ENCODE measurements around the gene NDNF. TPM values are rescaled to one million over a fixed set of nuclear protein-coding genes. Genes with fewer than 3 reads are reported as not detected.

The NDNF gene
- polyA plus RNA-seq, 3 donors, result not detected

GRCh38 chr4:120991885-120992284 lies 80.5 kb downstream of the NDNF start:
- Mint-ChIP-seq H3K27ac (no peak overlapping the region), H3K4me1 (no peaks in the 10 kb centered on the region), H3K36me3 (no peaks in the 10 kb centered on the region), H3K9me3 (peaks cover 0 to 6% (median 5%) of the 10 kb centered on the region in 7 donors), H3K4me3 (no peak overlapping the region), H3K27me3 (ENCODE audit: low read depth in 3 of 3) (peaks cover 0 to 12% (median 5%) of the 10 kb centered on the region in 3 donors)
- H3K79me2 ChIP-seq (ENCODE audit: insufficient read depth, low read length), result no peaks in the 10 kb centered on the region
- H3K27ac ChIP-seq (ENCODE audit: low read depth in 1 of 2, low read length in 2 of 2), result no peak overlapping the region
- H3K4me2 ChIP-seq (replicated peaks; ENCODE audit: extremely low read depth, low read length, poor library complexity, severe bottlenecking), result no peak overlapping the region
- no peaks in the 10 kb centered on the region for H4K20me1 ChIP-seq (ENCODE audit: insufficient read depth, low read length)
- intact Hi-C loops (cut with micrococcal nuclease), result no loop called here
- H3K9me3 ChIP-seq (replicated peaks in 1 of 2; ENCODE audit: control insufficient read depth in 1 of 2, insufficient read depth in 1 of 2, low read length in 2 of 2), result no peaks in the 10 kb centered on the region
- DNase-seq, result no peak
- H3K4me3 ChIP-seq (replicated peaks in 1 of 3; ENCODE audit: low read depth in 2 of 3, low read length in 3 of 3), result no peak overlapping the region
- no peaks in the 10 kb centered on the region for H3K4me1 ChIP-seq (ENCODE audit: control insufficient read depth in 1 of 2, insufficient read depth in 2 of 2, low read length in 2 of 2)
- no peak overlapping the region for H2AFZ ChIP-seq (ENCODE audit: insufficient read depth, low read depth, low read length, poor library complexity, severe bottlenecking)
- TF ChIP-seq CTCF (IDR thresholded peaks at IDR 0.05), result no peak
- no peak overlapping the region for H3K9ac ChIP-seq (ENCODE audit: insufficient read depth, low read length, poor library complexity, severe bottlenecking)
- no peaks in the 10 kb centered on the region for H3K36me3 ChIP-seq (replicated peaks in 1 of 2; ENCODE audit: control insufficient read depth in 1 of 2, insufficient read depth in 2 of 2, low read length in 2 of 2)
- H3K27me3 ChIP-seq (ENCODE audit: control insufficient read depth in 2 of 2, insufficient read depth in 2 of 2, low read length in 2 of 2), result no peaks in the 10 kb centered on the region
- WGBS (ENCODE audit: insufficient coverage), result no CpG with 5 or more reads among the region's 2 CpGs

- Histone ChIP-seq H2AFZ (ENCODE audit: insufficient read depth, low read depth, low read length, poor library complexity, severe bottlenecking) (no peak overlapping the region), H3K27me3 (ENCODE audit: control insufficient read depth in 2 of 2, insufficient read depth in 2 of 2, low read length in 2 of 2) (no peaks in the 10 kb centered on the region), H3K4me1 (ENCODE audit: control insufficient read depth in 1 of 2, insufficient read depth in 2 of 2, low read length in 2 of 2) (no peaks in the 10 kb centered on the region), H3K4me2 (replicated peaks; ENCODE audit: extremely low read depth, low read length, poor library complexity, severe bottlenecking) (no peak overlapping the region), H3K9ac (ENCODE audit: insufficient read depth, low read length, poor library complexity, severe bottlenecking) (no peak overlapping the region), H3K27ac (ENCODE audit: low read depth in 1 of 2, low read length in 2 of 2) (no peak overlapping the region), H3K4me3 (replicated peaks in 1 of 3; ENCODE audit: low read depth in 2 of 3, low read length in 3 of 3) (no peak overlapping the region), H4K20me1 (ENCODE audit: insufficient read depth, low read length) (no peaks in the 10 kb centered on the region), H3K36me3 (replicated peaks in 1 of 2; ENCODE audit: control insufficient read depth in 1 of 2, insufficient read depth in 2 of 2, low read length in 2 of 2) (no peaks in the 10 kb centered on the region), H3K79me2 (ENCODE audit: insufficient read depth, low read length) (no peaks in the 10 kb centered on the region), H3K9me3 (replicated peaks in 1 of 2; ENCODE audit: control insufficient read depth in 1 of 2, insufficient read depth in 1 of 2, low read length in 2 of 2) (no peaks in the 10 kb centered on the region)
- TF ChIP-seq CTCF (IDR thresholded peaks at IDR 0.05), result no peak
- H3K9me3 Mint-ChIP-seq, result peaks cover 0 to 7% (median 3%) of the 10 kb centered on the region in 7 donors
- WGBS (ENCODE audit: insufficient coverage), result no CpG with 5 or more reads among the region's 2 CpGs
- intact Hi-C loops (cut with micrococcal nuclease), result no loop called here
- no peak overlapping the region for H3K27ac Mint-ChIP-seq
- H3K4me3 Mint-ChIP-seq, result no peak overlapping the region
- no peaks in the 10 kb centered on the region for H3K4me1 Mint-ChIP-seq
- DNase-seq, result no peak
- H3K27me3 Mint-ChIP-seq (ENCODE audit: low read depth in 3 of 3), result peaks cover 1 to 13% (median 5%) of the 10 kb centered on the region in 3 donors
- H3K36me3 Mint-ChIP-seq, result no peaks in the 10 kb centered on the region
Observed at GRCh38 chr4:120990246-120990645, 82.1 kb downstream of the NDNF start.

Other genes with a start within 250 kb of the NDNF start
- under 1 TPM; 0.12 to 0.25 (median 0.17) TPM for gene PRDM5, start 149.8 kb downstream of the NDNF start, polyA plus RNA-seq
- under 1 TPM in 1 of 3 donors, not detected in 2; 0.20 TPM for gene TNIP3, start 91.8 kb upstream of the NDNF start, polyA plus RNA-seq